Measurements from ENCODE around the gene INTS7.

DNA sequence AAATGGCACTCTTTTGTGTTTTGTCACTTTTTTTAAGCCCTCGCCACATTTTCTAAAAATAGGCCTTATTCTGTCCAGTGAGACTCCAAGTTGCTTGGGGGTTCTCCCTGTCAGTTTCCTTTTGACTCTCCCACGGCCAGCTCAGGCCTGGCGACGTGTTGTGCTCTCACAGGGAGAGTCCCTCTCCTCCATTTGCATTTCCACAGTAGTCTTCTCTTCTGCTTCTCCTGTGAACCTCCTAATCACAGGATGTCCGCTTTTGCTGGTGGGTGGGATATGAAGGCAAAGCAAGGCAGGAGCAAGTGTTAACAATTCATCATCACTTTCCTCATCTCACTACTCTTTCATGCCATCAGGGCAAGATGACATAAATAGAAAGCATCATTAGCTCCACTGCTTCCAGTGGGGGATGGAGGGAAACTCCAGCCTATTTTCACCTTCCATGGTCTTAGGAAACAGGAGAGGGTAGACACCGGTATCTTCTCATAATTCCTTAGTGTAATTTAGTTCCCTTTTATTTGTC, 99.8 kb downstream of the INTS7 start:
- TF ChIP-seq POLR2AphosphoS5 (IDR thresholded peaks at IDR 0.05) (no peak), EP300 (IDR thresholded peaks at IDR 0.05) (no peak), POLR2A (IDR thresholded peaks at IDR 0.05) (no peak)
- TF ChIP-seq, protein P1, sequence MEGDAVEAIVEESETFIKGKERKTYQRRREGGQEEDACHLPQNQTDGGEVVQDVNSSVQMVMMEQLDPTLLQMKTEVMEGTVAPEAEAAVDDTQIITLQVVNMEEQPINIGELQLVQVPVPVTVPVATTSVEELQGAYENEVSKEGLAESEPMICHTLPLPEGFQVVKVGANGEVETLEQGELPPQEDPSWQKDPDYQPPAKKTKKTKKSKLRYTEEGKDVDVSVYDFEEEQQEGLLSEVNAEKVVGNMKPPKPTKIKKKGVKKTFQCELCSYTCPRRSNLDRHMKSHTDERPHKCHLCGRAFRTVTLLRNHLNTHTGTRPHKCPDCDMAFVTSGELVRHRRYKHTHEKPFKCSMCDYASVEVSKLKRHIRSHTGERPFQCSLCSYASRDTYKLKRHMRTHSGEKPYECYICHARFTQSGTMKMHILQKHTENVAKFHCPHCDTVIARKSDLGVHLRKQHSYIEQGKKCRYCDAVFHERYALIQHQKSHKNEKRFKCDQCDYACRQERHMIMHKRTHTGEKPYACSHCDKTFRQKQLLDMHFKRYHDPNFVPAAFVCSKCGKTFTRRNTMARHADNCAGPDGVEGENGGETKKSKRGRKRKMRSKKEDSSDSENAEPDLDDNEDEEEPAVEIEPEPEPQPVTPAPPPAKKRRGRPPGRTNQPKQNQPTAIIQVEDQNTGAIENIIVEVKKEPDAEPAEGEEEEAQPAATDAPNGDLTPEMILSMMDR (IDR thresholded peaks at IDR 0.05): no peak

All from upper lobe of left lung (tissue), 4 donors.